Sigmoid colon (tissue), 7 donors: ENCODE results near the gene SCN10A. TPM values are rescaled to one million over a fixed set of nuclear protein-coding genes. Genes with fewer than 3 reads are reported as not detected.

Source experiments
- DNase-seq: peaks from one replicate; pipeline ENCODE4 v3.0.0-alpha.2; 2019
- H3K27ac ChIP-seq, 4 donors: fragments of 200-600 bp; sonication (generic); one replicate each; pipeline ENCODE4 v1.5.1; 2016 to 2019; ENCODE audit warnings: mild to moderate bottlenecking in 1 of 4
- H3K27me3 ChIP-seq, 3 donors: fragments of 200-600 bp; sonication (generic); one replicate each; pipeline ENCODE4 v1.5.1; 2019; ENCODE audit warnings: mild to moderate bottlenecking in 1 of 3
- H3K36me3 ChIP-seq, 4 donors: fragments of 200-600 bp; sonication (generic); one replicate each; pipeline ENCODE4 v1.5.1; 2016 to 2019
- H3K4me1 ChIP-seq, 4 donors: fragments of 200-600 bp; sonication (generic); one replicate each; pipeline ENCODE4 v1.5.1; 2017 to 2019
- H3K4me3 ChIP-seq, 4 donors: fragments of 200-600 bp; sonication (generic); one replicate each; pipeline ENCODE4 v1.5.1; 2017 to 2019; ENCODE audit warnings: mild to moderate bottlenecking in 2 of 4, moderate library complexity in 1 of 4
- H3K9me3 ChIP-seq, 4 donors: fragments of 200-600 bp in 3 of 4; sonication (generic) in 3 of 4; one replicate each; pipeline versions ENCODE4 v1.5.1 to v1.6.1; 2013 to 2019
- CTCF ChIP-seq, 4 experiments: fragments of 450-650 bp in 3 of 4; fragments of 200-600 bp in 1 of 4; IDR thresholded peaks; one replicate each; pipeline ENCODE4 v1.5.1; 2016 to 2019; ENCODE audit warnings: antibody characterized with exemption in 4 of 4, mild to moderate bottlenecking in 3 of 4, moderate library complexity in 2 of 4
- EP300 ChIP-seq, 4 donors: sonication (generic); formaldehyde crosslinking; IDR thresholded peaks; one replicate each; pipeline ENCODE4 v1.6.1; 2017; ENCODE audit warnings: antibody characterized with exemption in 4 of 4
- POLR2A ChIP-seq, 2 donors: fragments of 450-650 bp; IDR thresholded peaks; one replicate each; pipeline ENCODE4 v1.6.1; 2016; ENCODE audit warnings: antibody characterized with exemption in 2 of 2, mild to moderate bottlenecking in 2 of 2, moderate library complexity in 2 of 2
- POLR2AphosphoS5 ChIP-seq, 4 donors: sonication (generic); formaldehyde crosslinking; IDR thresholded peaks; one replicate each; pipeline ENCODE4 v1.6.1; 2017; ENCODE audit warnings: antibody characterized with exemption in 4 of 4
- WGBS, 2 donors: extraction: QIAGEN DNeasy Blood & Tissue Kit; methylation state at CpG; one replicate each; pipeline ENCODE4 v1.1.7; 2013; 5-methylcytosine and 5-hydroxymethylcytosine counted together
- intact Hi-C: fragments of 100-400 bp; cut with DNase I; formaldehyde crosslinking; loops from one replicate; pipeline ENCODE4 v1.15.1; 2023
- polyA plus RNA-seq, 3 donors: library from polyadenylated mRNA; stranded (reverse); fragments of 200-250 nt; gene quantifications; one replicate each; pipeline ENCODE4 v1.2.3, GENCODE V29; 2013
- total RNA-seq, 4 donors: library from RNA; depleted of rRNA; stranded (reverse); fragments of >200 nt; gene quantifications; one replicate each; pipeline ENCODE4 v1.1.0, GENCODE V29; 2016
- donor health status: healthy with polysubstance abuse.
- donor health status: Bipolar disorder and iron deficiency.
- donor health status: healthy.

The SCN10A gene
- total and polyA plus RNA-seq, 7 donors: not detected

- intact Hi-C loops: loop anchor here (5.0 kb wide), 1 partner anchor 319 kb away; no protein-coding TSS in a partner anchor
- Histone ChIP-seq H3K27ac (no peak overlapping the region), H3K9me3 (no peaks in the 10 kb centered on the region), H3K4me3 (no peak overlapping the region), H3K4me1 (no peaks in the 10 kb centered on the region), H3K36me3 (no peaks in the 10 kb centered on the region), H3K27me3 (no peaks in the 10 kb centered on the region)
- 51 to 71% methylated on average over 2 of the region's 2 CpGs for WGBS, 2 donors
- TF ChIP-seq POLR2AphosphoS5 (IDR thresholded peaks at IDR 0.05): no peak
- TF ChIP-seq POLR2A (IDR thresholded peaks at IDR 0.05): no peak
- no peak for TF ChIP-seq CTCF (IDR thresholded peaks at IDR 0.05)
- no peak for TF ChIP-seq EP300 (IDR thresholded peaks at IDR 0.05)
- no peak for DNase-seq
Observed at GRCh38 chr3:38840987-38841386, 25.0 kb upstream of the SCN10A start.

DNA sequence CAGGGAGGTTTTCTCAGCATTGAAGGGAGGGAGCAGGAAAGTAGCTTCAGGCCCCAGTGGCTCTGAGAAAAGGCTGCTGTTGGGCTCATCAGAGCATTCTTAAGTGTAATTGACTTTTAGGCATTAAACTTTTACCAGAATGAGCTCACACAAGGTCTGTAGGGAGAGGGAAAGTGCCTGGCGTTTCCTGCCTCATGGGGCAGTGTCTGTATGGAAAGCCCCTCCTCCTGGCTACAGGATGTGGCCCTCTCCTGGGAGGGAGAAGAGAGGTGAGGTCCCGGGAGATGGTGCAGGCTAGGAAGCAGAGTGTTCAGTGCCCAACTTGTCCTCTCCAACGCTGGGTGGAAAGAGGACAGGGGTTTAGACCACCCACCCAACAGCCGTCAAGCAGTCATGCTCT, 21.3 kb upstream of the SCN10A start:
- no peak overlapping the region for H3K27ac ChIP-seq
- DNase-seq: no peak
- intact Hi-C loops: no loop called here
- H3K36me3 ChIP-seq: no peaks in the 10 kb centered on the region
- no peak for TF ChIP-seq POLR2AphosphoS5 (IDR thresholded peaks at IDR 0.05)
- 55 to 70% methylated on average over 4 of the region's 4 CpGs for WGBS, 2 donors
- no peaks in the 10 kb centered on the region for H3K9me3 ChIP-seq
- no peaks in the 10 kb centered on the region for H3K27me3 ChIP-seq
- H3K4me1 ChIP-seq: peaks cover 0 to 6% (median 0%) of the 10 kb centered on the region in 4 donors
- no peak overlapping the region for H3K4me3 ChIP-seq

DNA sequence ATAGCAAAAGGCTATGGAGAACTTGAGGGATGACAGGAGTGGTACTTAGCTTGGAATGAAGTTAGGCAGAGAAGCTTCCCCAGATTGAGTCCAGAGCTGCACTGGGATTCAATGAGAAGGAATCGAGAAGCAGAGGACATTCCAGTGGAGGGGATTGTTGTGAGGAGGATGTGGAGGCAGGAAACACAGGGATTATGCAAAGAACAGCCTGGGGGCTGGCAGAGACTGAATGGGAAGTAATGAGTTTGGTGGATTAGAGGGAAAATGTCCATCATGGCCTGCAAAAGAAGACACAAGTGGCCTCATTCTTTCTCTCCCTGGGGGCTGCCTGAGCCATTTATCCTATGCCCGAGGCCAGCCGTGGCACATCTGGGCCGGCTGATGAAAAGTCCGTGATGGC, 20.5 kb upstream of the SCN10A start:
- Histone ChIP-seq H3K27me3 (no peaks in the 10 kb centered on the region), H3K4me3 (no peak overlapping the region), H3K9me3 (no peaks in the 10 kb centered on the region), H3K36me3 (no peaks in the 10 kb centered on the region), H3K27ac (no peak overlapping the region), H3K4me1 (peaks cover 0 to 6% (median 0%) of the 10 kb centered on the region in 4 donors)
- no peak for TF ChIP-seq EP300 (IDR thresholded peaks at IDR 0.05)
- TF ChIP-seq POLR2A (IDR thresholded peaks at IDR 0.05): no peak
- no peak for TF ChIP-seq CTCF (IDR thresholded peaks at IDR 0.05)
- no peak for TF ChIP-seq POLR2AphosphoS5 (IDR thresholded peaks at IDR 0.05)
- 74 to 87% methylated on average over 5 of the region's 5 CpGs for WGBS, 2 donors
- no peak for DNase-seq
- intact Hi-C loops: no loop called here

DNA sequence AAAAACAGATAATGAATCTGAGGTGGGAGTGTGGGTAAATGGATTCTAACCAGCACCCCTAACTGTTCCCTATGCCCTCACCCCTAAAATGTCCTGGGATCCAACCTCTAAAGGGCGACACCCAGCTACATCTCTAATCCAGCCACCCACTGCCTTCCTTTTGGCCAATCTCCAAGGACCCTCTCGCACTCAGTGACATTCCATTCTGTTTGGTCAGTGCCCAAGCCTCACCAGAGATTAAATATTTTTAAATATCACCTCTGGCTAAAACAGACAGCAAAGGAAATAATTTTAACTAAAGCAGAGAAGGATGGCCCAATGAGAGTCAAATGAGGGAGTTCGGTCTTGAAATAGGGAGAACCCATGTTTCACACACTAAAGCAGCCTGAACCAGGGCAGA, 19.9 kb upstream of the SCN10A start:
- TF ChIP-seq EP300 (IDR thresholded peaks at IDR 0.05): no peak
- no peak for TF ChIP-seq CTCF (IDR thresholded peaks at IDR 0.05)
- TF ChIP-seq POLR2AphosphoS5 (IDR thresholded peaks at IDR 0.05): no peak
- TF ChIP-seq POLR2A (IDR thresholded peaks at IDR 0.05): no peak
- 75 to 86% methylated on average over 3 of the region's 3 CpGs for WGBS, 2 donors
- Histone ChIP-seq H3K9me3 (no peaks in the 10 kb centered on the region), H3K4me3 (no peak overlapping the region), H3K4me1 (peaks cover 0 to 6% (median 0%) of the 10 kb centered on the region in 4 donors), H3K36me3 (no peaks in the 10 kb centered on the region), H3K27me3 (no peaks in the 10 kb centered on the region), H3K27ac (no peak overlapping the region)
- intact Hi-C loops: no loop called here
- DNase-seq: no peak

DNA sequence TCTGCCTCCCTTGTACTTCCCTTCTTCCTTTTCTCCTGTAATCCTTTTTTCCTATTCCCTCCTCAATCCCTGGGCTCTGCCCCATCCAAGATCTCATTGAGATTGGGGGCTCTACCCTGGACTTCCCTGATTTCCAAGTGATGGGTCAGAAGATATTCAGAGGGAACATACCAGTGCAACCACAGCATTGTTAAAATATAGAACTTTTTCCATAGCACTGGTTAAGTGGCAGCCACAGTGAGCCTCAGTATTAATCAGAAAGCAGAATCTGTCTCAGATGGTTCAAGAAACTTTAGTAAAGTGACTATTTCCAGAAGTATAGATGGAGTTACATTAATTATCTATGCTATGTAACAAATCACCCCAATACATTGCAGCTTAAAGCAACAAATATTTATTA, 18.7 kb upstream of the SCN10A start:
- intact Hi-C loops: no loop called here
- Histone ChIP-seq H3K27me3 (no peaks in the 10 kb centered on the region), H3K36me3 (no peaks in the 10 kb centered on the region), H3K27ac (peak overlapping the region in 1 of 4 donors; percentile 21), H3K4me3 (no peak overlapping the region), H3K4me1 (peaks cover 0 to 6% (median 0%) of the 10 kb centered on the region in 4 donors), H3K9me3 (no peaks in the 10 kb centered on the region)
- TF ChIP-seq POLR2AphosphoS5 (IDR thresholded peaks at IDR 0.05): no peak
- TF ChIP-seq CTCF (IDR thresholded peaks at IDR 0.05): no peak
- no peak for TF ChIP-seq POLR2A (IDR thresholded peaks at IDR 0.05)
- TF ChIP-seq EP300 (IDR thresholded peaks at IDR 0.05): no peak
- no peak for DNase-seq
